ENCODE data around the gene DBN1.

DBN1 gene

DNA sequence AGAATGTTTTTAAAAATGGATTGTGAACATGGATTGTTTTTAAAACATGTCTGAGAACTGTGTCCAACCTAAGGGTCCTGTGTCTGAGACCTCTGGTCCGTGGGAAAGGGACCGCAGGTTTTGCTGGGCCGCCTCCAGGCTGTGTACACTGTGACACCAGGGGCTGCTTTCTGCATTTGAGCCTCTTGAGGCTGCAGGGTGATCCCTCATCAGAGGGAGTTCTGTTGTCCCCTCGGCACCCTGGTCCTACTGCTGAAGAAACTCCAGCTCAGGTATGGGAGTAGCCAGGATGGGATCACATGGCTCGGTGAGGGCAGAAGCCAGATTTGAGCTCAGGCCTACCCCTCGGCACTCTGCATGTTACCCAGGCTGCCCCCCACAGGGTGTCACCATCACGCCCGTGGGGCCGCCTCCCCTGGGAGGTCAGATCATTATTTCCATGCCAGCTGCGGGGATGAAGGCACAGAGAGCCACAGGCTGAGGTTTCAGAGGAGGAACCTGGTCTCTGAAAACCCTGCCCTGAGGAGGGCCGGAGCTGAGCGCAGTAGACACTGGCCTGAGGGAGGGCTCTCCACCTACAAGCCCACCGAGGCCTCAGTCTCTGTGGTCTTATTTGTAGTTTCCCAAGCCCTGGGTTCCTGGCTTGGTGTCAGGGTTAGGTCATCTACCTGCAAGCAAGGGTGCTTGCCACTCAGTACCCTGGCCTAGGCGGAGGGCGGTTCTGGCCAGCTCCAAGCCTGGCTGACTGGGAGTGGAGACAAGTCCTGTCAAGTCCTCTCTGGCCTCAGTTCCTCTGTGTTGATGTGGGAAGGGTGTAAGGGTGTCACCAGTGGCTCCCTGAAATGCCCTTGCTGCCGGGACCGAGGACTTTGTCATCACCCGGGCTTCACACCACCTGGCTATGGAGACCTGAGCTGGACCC lies 24.0 kb downstream of the DBN1 start:
- H3K4me3 ChIP-seq (replicated peaks; ENCODE audit: low read depth, low read length): no peak overlapping the region
- no peak for TF ChIP-seq CTCF (IDR thresholded peaks at IDR 0.05; ENCODE audit: low read depth, low read length, missing control alignments)

DNA sequence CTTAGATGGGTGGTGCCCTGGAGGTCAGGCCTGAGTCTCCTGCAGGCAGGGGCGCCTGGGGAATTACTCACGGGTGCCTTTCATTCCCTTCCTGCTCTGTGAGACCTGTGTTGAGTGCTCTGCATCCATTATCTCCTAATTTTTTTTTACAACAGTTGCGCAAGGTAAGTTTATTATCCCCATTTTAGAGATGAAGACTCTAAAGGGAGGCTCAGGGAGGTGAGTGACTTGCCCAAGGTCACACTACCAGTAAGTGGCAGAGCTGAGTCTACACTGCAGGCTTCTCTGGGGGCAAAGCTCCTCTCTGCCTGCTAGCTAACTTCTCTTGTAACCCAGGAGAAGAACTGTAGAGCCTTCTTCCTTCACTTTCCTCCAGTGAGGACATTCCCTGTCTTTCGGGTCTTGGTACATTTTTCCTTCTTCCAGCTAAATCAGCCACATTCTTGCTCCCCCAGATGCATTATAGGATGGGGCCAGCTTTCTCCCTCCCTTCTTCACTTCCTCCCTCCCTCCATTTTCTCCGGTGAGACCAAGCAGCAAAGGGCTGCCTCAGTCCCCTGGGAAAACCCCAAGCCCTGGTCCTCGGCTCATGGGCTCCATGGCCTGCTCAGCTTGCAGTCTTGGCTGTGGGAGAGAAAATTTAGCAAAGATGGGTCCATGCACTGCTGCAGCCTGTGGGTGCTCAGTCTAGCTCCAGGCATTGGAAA lies 25.0 kb downstream of the DBN1 start:
- DNase-seq (ENCODE audit: extremely low read depth, low read depth): no peak
- peak overlapping the region; percentile 57 for H3K4me3 ChIP-seq (replicated peaks; ENCODE audit: low read depth, low read length)
- no peak for TF ChIP-seq CTCF (IDR thresholded peaks at IDR 0.05; ENCODE audit: low read depth, low read length, missing control alignments)

More for the DNA sequence above, 24.0 kb downstream of the DBN1 start:
- DNase-seq (ENCODE audit: extremely low read depth, low read depth): no peak

DNA sequence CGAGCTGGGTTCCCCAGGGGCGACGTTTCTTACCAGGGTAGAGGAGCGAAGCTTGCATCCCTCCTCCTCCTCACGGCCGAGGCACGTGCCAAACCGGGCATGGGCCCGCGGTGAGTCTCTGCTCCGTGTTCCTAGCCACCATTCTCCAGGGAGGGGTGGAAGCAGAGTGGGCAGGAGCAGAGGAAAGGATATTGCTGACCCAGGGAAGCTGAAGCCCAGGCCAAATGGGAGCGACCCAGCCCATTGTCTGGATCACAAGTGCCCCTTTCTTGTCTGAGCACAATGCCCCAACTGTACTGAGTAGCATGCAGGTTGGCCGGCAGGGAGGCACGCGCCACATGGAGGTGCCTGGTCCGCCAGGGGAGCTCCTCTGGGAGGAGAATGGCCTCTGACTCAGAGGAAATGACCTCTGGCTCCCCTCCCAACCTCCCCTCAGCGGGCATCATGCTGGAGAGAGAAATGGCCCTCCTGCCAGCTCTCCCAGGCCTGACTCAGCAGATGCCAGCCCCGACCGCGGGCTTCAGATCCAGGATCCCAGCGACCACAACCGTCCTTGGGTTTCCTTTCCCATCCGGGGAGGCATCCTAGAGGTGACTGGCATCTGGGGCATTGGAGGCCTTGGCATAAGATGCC lies 25.7 kb downstream of the DBN1 start:
- no peak for TF ChIP-seq CTCF (IDR thresholded peaks at IDR 0.05; ENCODE audit: low read depth, low read length, missing control alignments)
- peak; percentile 45 for DNase-seq (ENCODE audit: extremely low read depth, low read depth)
- peak overlapping the region; percentile 57 for H3K4me3 ChIP-seq (replicated peaks; ENCODE audit: low read depth, low read length)

- H3K4me3 ChIP-seq (replicated peaks; ENCODE audit: low read depth, low read length): peak overlapping the region; percentile 57
- TF ChIP-seq CTCF (IDR thresholded peaks at IDR 0.05; ENCODE audit: low read depth, low read length, missing control alignments): no peak
- DNase-seq (ENCODE audit: extremely low read depth, low read depth): no peak
These were observed 26.3 kb downstream of the DBN1 start for GRCh38 chr5:177447066-177447610.

GRCh38 chr5:177446200-177447065 lies 27.0 kb downstream of the DBN1 start, which contains the start of gene PRR7:
TSS of gene PRR7 (plus strand) at chr5:177446814. CDS start at chr5:177455068, 8,254 bp downstream.
- DNase-seq (ENCODE audit: extremely low read depth, low read depth): no peak
- TF ChIP-seq CTCF (IDR thresholded peaks at IDR 0.05; ENCODE audit: low read depth, low read length, missing control alignments): no peak
- H3K4me3 ChIP-seq (replicated peaks; ENCODE audit: low read depth, low read length): peak within 1 kb of the TSS; percentile 57

- no peak for TF ChIP-seq CTCF (IDR thresholded peaks at IDR 0.05; ENCODE audit: low read depth, low read length, missing control alignments)
- H3K4me3 ChIP-seq (replicated peaks; ENCODE audit: low read depth, low read length): peak overlapping the region; percentile 57
- DNase-seq (ENCODE audit: extremely low read depth, low read depth): no peak
These were observed 27.6 kb downstream of the DBN1 start for GRCh38 chr5:177445917-177446199.
